NCI-H526 treated with DMSO at 0.1 percent for 48 hours (cell line): ENCODE results near the gene ST6GALNAC2.
"Not testable (repeated sequence)": the region's sequence is repeated elsewhere in the genome, so short reads cannot be mapped to it uniquely, and the experiment has no call there.

Source experiments
- DNase-seq: peaks from one replicate; lab custom pipeline; 2025; lab: John Stamatoyannopoulos, UW

Gene ST6GALNAC2

DNA sequence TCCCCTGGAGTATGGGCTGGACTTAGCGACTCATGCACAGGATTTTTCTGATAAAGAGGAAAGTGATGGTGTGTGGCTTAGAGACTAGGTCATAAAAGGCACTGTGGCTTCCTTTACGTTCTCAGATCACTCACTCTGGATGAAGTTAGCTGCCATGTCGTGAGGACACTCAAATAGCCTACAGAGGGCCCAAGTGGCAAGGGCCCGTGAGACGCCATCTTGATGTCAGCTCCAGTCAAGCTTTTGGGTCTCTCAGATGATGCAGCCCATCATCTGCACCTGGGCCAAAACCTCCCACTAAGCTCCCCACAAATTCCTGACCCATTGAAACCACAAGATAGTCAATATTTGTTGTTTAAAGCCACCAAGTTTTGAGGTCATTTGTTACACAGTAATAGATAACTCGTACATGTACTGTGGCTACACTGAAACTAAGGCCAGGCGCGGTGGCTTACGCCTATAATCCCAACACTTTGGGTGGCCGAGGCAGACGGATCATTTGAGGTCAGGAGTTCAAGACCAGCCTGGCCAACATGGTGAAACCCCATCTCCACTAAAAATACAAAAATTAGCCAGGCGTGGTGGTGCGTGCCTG lies 14.7 kb downstream of the ST6GALNAC2 start:
- no peak for DNase-seq

DNA sequence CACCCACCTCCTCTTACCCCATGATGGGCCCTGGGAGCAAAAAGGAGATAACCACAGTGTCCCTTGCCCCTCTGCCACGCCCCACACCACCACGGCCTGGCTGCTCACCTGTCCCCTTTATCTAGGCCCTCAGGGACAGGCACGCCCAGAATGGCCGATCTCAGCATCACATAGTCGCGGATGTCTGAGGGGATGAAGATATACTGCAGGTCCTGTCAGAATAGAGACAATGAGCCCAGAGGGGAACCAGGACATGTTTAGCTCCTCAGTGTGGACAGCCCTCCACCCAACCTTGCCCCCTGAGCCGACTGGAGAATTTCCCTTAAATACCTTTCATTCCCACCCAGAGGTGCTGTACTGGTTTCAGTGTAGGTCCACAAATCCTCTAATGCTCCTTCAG lies 15.2 kb downstream of the ST6GALNAC2 start:
- DNase-seq = no peak

DNA sequence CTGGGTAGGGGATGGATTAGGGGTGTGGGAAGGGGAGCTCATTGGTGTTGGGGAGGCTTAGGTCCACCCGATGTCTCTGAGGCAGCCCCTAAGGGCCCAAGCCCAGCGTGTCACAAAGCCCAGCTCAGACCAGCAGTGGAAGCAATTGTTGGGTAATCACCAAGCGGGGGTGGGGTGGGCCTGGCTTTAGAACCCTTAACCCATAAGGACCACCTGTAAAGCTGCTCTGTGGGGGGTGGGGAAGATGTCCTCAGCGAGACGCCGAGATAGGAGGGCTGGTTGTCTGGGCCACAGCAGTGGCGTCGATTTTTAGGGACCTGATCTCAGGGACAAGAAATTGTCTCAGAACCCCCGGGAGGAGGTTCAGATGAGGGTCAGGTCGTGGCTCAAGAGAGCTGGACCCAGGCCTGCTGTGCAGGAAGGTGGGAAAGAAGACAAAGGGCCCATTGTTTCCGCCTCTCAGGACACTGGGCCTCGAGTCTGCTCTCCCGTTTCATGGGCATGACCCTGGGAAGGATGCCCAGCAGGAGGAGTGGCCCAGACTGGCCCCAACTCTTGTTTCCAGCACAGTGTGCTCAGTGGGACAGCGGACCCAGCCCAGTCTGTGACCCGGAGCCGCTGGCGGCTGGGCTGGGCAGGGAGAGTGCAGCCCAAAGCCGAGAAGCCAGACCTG lies 15.9 kb downstream of the ST6GALNAC2 start:
- DNase-seq = no peak

DNA sequence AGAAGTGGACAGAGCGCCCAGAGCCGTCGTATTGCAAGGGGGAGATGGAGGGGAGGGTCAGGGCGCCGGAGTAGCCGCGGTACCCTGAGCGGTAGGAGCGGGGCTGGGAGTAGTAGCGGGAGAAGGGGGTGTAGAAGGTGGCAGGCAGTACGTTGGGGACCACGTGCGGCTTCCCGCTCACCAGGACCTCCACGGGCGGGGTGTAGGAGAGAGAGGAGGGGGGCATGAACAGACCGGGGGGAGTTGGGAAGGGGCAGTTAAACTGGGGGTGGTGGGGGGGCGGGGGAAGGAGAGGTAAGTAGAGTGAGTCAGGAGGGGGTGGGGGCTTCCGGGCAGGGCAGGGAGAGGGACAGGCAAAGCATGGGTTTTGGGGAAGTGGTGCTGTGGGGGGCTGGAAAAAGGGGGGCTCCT lies 16.8 kb downstream of the ST6GALNAC2 start:
- DNase-seq = no peak

DNA sequence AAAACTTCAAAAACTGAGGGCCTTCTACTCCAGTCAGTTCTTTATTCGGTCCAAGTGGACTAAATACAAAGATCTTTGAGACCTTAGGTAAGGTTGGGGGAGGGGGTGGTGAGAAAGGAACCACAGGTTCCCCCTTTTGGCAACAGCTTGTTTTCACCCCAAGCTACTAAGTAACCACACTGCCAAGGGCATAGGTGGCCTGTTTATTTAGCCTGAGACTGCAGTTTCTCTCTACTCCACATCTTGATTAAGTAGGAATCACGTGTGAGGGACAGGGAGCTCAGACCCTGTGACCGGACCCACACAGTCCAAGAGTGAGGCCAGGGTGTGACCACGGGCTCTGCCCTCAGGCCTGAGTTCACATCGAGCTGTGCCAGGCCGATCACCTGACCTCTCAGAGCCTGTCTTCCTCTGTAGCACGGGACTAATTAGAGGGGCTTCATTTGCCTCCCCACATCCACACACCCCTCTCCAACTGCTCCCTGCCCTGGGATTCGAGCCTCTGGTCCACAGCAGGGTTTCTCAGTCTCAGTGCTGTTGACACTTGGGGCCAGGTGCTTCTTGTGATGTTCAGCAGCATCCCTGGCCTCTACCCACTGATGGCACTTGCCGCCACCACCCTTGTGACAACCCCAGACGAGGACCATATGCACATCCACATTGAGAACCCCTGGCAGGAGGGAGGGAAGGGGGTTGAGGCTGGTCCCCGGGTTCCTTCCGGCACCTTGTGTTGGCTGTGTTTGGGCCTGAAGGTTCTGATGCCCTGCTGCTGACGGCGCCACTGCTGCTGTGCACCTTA lies 17.8 kb downstream of the ST6GALNAC2 start:
- DNase-seq = no peak

DNA sequence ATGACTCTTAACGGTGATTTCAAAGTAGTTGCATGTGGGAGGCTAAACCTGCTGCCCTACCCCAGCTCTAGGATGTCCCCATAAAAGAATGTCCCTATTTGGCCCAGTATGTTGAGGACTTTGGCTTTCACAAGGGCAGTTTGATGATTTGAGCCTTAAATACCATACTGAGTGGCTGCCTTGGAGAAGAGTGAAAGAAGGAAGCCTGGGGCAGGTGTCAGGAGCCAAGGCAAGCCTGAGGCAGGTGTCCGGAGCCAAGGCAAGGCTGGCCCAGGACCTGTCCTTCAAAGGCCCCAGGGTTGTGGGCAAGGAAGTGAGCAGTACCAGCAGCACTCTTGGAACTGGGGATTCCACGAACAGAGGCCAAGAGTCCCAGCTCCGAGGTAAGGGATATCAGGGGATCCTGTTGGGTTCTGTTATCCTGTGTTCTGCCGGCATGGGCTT lies 18.6 kb downstream of the ST6GALNAC2 start:
- no peak for DNase-seq

DNA sequence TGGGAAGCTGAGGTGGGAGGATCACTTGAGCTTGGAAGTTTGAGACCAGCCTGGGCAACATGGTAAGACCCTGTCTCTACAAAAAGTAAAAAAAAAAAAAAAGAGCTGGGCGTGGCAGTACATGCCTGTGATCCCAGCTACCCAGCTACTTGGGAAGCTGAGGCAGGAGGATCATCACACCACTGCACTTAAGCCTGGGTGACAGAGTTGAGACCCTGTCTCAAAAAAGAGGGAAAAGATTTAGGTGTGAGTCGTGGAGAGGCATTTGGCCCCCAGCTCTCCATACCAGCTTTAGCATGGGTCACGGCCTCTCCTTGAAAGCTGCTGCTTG lies 19.1 kb downstream of the ST6GALNAC2 start:
- DNase-seq = no peak

DNA sequence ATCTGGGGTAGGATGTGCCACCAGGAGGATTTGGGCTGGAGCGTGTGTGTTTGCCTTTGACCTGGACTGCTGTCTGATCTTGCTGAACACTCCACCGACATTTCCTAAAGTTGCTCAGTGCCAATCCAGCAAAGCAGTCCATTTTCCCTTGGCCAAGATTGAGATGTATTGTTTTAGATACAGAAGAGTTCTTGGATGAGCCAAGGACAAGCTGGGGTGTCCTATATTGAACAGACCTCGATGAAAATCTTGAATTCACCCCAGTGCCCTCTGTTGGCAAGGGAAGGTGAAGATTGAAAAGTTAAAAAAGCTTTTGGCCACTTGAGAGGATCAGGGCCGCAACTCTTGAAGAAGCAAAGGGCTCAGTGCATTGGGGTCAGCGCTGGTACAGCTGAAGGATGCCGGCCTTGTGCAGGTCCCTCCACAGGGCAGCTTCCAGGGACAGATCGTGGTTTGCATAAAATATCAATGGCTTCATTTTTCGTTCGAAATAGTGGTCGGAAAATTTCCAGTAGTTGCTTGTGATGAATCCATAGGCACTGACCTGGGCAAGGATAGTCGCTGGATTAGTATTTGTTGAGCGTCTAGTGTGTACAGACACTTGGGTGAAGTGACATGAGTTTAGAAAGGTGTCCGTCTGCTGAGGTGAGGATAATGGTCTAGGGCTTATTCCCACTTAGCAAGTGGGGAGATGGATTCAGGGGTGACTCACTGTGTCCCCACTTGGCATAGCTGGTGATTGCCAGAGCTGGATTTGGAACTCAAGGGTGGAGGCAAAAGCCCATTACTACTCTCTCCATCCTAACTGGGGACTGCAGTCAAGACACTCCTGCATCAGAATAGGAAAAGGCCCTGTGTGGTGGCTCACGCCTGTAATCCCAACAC lies 19.7 kb downstream of the ST6GALNAC2 start:
- no peak for DNase-seq

DNA sequence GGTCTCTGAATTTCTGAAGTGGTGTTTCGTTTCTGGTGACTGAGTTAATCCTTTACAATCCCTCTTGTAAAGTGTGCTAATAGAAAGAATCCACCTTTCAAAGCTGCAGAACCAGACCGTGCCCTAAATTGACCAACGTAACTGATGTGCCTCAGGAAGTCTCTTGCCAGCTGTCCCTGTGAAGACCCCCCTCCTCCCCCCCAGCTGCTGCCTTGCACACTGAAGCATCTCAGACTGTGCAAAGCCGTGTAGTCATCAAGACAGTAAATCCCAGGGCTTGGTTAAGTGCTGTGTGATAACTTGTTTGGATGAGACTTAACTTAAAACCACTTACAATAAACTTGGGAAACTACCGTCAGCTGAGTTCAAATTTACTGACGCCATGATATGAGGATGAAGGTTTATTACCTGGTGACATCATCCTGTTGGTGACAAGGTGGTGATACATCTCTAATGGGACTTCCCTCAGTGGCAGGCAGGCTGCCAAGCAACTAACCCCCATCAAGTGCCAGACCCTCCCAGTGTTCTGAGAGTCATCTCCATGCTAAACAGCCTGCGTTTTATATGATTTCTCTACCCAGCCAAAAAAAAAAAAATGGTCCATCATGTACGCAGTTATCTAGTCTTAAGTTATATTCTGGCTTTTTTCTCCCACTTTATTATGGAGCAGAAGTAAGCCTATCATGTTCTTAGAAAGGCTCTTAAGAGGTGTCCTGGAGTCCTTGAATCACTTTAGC lies 20.5 kb downstream of the ST6GALNAC2 start:
- DNase-seq = not testable (repeated sequence)

DNA sequence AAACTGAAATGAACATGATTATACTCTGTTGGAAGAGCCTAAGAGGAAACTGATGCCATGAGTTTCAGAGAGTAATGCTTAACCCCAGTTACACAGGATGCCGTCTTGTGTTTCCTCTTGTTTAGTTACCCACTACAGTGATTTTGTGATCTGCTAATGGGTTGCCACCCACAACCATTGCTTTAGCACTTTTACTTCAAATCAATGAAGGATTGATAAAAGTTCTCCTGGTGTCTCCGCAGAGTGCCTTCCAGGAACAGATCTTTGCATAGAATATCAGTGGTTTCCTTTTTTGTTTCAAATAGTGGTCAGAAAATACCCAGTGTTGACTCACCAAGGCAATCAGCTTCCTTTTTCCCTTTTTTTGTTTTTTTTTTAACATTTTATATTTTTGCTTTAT lies 22.3 kb downstream of the ST6GALNAC2 start:
- DNase-seq = not testable (repeated sequence)

DNA sequence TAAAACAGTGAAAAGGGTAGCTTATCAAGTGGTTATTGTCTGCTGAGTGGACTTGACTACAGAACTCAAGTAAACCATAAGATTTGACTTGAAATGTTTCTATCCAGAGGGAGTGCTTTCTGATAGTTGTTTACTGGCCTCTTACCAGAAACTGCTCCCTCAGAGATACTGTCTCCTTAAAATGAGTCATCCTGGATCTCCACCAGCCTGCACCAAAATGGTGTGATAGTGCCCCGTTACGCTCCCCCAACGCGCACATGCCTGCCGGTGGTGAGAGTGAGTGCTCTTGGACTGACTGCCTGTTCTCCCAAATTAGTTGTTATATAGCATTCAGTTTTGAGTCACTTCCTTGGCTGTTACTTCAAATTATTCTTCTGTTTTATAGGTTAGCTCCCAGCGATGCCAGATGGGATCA lies 22.9 kb downstream of the ST6GALNAC2 start:
- no peak for DNase-seq

DNA sequence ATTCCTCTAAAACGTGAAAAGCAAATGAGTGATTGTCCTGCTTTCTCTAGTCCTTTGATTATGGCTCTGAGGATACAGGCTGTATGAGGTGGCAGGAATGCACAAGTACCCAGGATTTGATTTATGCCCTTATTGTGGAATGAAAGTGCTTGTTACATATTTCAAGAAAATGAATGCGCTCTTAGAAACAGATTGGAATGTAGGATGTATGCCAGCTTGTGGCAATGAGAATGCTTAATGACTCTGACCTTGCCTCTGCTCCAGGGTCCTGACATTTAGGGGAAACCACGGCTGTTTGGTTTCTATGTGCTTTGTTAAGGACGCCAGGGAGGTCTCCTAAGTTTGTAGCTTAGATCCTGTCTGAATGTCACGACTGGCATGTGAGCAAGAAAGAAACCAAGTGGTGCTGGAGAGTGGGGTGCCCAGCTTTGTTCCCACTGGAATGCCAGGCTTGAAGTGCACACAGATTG lies 23.8 kb downstream of the ST6GALNAC2 start:
- no peak for DNase-seq

DNA sequence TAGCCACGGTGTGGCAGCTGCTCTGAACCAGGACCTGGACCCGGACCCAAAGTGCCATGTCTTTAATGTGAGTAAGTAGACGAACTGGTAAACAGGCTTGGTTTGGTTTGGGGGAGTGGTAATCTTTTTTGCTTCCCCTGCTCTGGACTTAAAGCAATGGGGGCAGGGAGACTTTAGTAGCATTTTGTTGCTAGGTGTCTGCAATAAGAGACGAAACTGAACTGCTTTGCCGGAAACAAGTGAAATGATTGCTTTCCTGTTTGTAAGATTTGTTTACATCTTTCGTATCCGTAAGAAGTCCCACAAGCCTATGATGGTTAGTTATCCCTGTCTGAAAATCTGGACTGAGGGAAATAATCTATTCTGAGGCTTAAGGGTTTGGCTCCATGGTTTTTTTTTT lies 24.3 kb downstream of the ST6GALNAC2 start:
- no peak for DNase-seq

DNA sequence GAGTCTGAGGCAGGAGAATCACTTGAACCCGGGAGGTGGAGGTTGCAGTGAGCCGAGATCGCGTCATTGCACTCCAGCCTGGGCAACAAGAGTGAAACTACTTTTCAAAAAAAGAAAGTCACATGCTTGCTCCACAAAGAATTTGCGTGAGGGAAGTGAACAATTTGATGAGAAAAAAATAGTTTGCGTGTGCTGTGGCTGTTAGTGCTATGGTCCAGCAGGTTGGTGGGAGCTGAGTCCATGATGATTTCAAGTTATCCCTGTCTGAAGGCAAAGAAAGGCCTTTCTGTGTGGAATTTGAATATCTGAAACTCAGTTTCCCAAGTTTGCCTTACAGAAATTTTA lies 24.8 kb downstream of the ST6GALNAC2 start:
- no peak for DNase-seq

DNA sequence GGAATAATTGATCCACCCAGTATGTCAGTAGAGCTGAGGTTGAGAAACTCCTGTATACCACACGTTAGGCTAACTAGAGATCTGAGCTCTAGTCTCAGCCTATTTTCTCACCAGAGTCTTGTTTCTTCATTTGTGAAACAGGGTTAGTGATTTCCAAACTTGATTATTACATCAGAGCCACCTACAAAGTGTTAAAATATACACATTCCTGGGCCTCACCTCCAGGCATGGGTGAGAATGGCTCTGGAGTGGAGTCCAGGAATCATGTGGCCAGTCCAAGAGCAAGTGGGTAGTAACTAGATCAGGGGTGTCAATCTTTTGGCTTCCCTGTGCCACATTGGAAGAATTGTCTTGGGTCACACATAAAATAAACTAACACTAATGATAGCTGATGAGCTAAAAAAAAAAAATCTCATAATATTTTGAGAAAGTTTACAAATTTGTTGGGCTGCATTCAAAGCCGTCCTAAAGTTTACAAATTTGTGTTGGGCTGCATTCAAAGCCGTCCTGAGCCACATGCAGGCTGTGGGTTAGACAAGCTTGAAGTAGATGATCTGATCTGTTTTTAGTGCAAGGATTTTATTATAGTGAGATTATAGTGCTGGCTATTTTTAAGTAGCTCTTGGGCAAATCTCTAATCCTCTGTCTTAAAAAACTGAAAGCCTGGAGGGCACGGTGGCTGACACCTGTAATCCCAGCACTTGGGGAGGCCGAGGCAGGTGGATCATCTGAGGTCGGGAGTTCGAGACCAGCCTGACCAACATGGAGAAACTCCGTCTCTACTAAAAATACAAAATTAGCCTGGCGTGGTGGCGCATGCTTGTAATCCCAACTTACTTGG lies 25.4 kb downstream of the ST6GALNAC2 start:
- DNase-seq = no peak

DNA sequence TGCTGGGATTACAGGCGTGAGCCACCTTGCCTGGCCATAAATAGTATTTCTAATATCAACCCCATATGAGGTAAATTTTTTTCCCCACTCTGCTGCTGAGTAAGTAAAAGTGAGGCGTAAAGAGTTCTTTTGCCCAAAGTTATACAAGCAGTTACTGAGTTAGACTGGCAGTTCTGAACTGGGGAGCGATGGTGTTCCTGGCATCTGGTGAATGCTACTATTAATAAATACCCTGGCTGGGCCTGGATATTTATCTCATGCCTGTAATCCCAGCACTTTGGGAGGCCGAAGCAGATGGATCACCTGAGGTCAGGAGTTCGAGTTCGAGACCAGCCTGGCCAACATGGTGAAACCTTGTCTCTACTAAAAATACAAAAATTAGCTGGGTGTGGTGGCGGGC lies 26.2 kb downstream of the ST6GALNAC2 start:
- not testable (repeated sequence) for DNase-seq

DNA sequence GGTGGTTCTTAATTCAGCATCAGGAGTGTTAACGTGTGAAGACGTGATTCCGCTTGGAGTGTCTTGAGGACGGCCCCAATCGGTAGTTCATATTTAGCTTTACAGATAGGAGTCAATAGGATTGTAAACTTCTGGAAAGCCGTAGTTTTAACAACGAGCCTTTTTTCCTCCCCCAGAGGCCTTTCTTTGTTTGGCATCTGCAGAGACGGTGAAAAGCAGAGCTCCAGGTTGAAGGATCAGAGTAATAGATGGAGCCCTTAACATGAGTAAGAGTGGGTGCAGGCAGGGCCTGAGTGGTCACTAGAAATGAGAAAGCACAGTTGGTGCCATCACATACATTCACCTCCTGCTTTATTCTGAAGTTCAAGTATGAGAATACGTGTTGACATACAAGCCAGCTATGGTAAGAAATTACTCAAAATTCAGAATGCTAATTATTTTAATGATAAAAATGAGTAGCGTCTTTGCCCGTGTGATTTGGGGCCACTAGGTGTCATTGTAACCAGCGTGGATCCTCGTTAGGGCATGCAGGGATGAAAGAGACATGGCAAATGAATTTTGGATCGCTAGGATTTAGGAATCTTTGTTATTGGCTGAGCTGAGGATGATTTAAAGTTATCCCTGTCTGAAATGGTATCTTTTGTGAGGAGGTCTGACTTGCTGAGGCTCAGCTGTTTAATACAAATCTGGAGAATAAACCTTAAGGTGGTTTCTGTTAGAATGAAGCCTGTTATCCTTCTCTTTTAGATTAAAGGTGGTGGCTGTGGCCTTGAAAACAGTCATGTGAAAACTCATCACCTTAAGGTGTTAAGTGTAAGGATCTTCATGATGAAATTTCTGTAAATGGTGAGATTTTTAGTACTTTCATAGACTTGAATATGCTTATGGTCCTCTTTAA lies 27.2 kb downstream of the ST6GALNAC2 start:
- DNase-seq = no peak

DNA sequence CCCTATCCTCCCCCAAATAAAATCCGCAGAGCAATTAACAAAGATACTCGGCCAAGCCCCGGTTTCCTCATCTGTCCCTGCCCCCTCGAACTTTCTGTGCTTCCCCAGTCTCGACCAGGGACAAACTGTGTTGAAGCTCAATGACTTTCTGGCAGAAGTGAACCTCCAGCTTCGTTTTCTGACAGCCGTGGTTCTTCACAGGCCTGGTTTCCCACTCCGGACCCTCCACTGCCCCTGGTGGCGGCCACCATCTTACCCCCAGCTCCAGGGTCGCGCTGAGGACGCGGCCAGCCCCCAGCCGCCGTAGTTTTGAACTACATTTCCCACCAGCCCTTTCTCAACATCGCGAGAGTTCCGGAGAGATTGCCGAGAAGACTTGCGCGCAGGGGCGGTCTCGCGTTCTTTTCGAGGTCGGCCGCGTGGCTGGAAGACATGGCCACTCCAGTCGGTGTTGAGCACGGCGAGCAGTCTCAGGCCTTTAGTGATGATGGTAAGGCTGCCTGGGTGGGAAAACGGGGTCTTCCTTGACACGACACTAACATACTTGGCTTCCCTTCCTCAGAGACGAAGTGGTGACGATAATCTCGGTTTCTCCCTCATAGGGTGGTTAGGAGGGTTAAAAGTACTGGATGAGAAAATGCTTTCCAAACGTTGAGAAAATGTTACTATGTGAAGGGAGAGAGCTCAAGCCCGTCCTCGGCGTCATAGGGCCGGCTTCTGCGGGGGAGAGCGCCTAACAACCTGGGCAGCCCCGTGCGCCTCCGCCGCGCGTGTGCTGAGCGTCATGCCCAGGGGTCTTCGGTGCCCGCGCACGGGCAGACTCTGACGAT lies 28.1 kb downstream of the ST6GALNAC2 start:
- DNase-seq = peak; percentile 96
